NCI-H1694 (cell line): Measurements from ENCODE around the gene ARIH2.
"Not testable (repeated sequence)": the region's sequence is repeated elsewhere in the genome, so short reads cannot be mapped to it uniquely, and the experiment has no call there.

Source experiments
- DNase-seq: peaks from one replicate; lab custom pipeline; 2025; lab: John Stamatoyannopoulos, UW

Gene ARIH2

GRCh38 chr3:49004352-49005302 is 86.0 kb downstream of the ARIH2 start:
- no peak for DNase-seq

DNA sequence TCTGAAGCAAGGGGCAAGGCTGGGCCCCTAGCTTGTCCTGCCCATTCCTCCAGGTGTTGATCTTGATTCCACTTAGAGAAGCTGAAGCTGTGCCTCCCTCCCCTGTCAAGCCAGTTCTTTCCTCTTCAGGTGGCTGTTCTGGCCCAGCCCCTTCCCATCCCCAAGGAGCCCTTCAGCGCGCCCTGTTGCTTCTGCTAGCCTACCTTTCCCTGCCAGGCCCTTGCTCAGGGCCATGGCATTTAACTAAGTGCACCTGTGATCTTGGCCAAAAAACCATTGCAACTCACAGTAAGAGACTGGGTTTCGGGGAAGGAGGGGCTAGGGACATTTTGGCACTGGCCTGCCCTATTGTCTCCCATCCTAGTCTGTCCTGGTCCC is 86.7 kb downstream of the ARIH2 start:
- DNase-seq: no peak

- no peak for DNase-seq
Measured at GRCh38 chr3:49005998-49006397, 87.4 kb downstream of the ARIH2 start.

GRCh38 chr3:49006408-49007067 is 87.9 kb downstream of the ARIH2 start:
- no peak for DNase-seq

GRCh38 chr3:49007068-49007770 is 88.6 kb downstream of the ARIH2 start, which contains the start of gene WDR6:
TSS of gene WDR6 (plus strand) at chr3:49007391. CDS start at chr3:49007432, 41 bp downstream.
- DNase-seq: peak; percentile 74

- no peak for DNase-seq
Measured at GRCh38 chr3:49007771-49008528, 89.3 kb downstream of the ARIH2 start.

DNA sequence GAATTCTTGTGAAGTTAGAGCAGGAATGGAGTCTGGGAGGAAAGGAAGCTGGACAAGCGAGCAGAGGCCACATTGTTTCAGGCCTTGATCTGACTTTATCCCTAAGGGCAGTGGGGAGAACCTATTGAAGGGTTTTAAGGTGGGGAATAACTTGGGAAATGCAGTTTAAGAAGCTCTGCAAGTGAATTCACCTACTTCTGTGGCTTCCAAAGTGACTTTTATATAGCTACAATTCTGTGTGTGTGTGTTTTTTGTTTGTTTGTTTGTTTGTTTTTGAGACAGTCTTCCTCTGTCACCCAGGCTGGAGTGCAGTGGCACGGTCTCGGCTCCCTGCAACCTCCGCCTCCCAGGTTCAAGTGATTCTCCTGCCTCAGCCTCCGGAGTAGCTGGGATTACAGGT is 90.0 kb downstream of the ARIH2 start:
- DNase-seq: not testable (repeated sequence)

GRCh38 chr3:49009396-49009795 is 90.8 kb downstream of the ARIH2 start:
- no peak for DNase-seq

GRCh38 chr3:49012441-49013017 is 93.9 kb downstream of the ARIH2 start:
- DNase-seq: no peak

GRCh38 chr3:49013113-49013737 is 94.6 kb downstream of the ARIH2 start:
- no peak for DNase-seq

DNA sequence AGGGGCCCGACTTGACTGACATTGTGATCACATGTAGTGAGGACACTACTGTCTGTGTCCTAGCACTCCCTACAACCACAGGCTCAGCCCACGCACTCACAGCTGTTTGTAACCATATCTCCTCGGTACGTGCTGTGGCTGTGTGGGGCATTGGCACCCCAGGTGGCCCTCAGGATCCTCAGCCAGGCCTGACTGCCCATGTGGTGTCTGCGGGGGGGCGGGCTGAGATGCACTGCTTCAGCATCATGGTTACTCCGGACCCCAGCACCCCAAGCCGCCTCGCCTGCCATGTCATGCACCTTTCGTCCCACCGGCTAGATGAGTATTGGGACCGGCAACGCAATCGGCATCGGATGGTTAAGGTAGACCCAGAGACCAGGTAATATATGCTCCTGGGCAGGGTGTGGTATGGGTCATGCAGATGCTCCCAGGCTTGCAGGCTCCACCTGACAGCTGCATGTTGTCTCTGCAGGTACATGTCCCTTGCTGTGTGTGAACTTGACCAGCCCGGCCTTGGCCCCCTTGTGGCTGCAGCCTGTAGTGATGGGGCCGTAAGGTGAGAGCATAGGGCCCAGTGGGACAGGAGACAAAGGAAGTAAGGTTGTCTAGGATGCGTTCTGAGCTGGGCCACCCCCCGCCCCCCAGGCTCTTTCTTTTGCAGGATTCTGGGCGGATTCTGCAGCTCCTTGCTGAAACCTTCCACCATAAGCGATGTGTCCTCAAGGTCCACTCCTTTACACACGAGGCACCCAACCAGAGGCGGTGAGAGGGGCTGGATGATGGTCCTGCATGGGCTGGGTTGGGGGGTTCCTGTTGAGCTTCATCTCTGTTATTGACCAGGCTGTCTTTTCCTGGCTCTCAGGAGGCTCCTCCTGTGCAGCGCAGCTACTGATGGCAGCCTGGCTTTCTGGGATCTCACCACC is 95.4 kb downstream of the ARIH2 start:
- DNase-seq: no peak

DNA sequence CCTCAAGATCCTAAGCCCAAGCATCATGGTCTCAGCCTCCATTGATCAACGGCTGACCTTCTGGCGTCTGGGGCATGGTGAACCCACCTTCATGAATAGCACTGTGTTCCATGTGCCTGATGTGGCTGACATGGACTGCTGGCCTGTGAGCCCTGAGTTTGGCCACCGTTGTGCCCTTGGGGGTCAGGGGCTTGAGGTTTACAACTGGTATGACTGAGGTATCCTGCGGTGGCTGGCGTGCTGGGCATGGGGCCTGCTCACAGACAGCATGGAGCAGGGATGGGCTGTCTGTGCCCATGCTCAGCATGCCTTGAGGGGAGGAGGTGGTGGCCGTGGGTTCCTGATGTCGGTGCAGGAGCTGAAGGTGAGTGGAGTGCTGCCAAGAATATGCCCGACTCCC is 96.4 kb downstream of the ARIH2 start:
- DNase-seq: no peak

DNA sequence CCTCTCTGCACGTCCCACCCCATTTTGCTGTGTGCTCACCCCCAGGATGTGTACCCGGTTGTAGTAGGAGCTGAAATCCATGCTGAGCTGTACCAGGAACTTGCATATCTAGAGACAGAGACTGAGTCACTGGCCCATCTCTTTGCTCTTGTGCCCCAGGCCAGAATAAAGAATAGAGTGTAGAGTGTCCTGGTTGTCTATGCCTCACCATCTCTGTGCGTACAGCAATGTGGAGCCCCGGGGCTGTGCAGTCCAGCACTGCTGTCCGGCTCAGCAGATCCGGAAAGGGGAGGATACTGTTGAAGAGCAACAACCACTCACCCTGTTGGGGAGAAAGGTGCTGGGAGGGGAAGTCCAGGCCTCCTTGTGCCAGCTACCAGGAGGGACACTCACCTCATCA is 97.1 kb downstream of the ARIH2 start:
- no peak for DNase-seq

DNA sequence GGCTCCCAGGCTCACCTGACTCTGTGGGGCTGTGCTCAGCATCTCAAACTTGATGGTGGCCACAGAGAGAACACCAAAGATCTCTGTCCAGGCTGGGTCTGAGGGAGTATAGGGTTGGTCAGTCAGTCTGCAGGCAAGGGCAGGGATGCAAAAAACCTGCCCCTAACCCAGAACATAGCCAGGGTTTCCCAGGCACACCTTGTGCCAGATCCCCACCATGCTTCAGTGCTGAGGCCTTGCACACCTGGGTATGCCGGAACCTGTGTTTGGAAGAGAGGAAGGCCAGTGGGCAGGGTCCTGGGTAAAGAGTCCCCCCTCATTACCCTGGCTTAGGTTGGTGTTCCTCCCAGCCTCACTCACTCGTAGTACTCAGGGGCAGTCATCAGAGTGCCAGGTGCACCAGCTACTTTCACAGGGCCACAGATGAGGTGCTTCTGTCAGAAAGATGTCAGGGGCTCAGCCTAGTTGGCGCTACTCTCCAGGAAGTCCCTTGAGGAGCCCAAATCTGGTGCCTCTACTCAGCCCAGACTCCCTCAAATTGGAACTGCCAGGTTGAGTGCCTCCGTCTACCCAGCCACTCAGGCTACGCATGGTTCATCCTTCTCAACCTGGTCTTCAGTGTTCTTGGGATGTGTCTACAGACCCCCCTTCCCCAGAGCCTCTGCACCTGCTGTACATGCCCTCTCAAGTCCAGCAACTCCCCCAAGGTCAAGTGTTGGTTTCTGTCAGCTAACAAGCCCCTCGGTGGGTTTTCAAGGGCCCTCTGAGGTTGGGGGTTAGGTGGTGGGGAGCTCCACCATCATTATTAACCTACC is 98.0 kb downstream of the ARIH2 start:
- no peak for DNase-seq

GRCh38 chr3:49017229-49017970 is 98.8 kb downstream of the ARIH2 start:
- DNase-seq: no peak

GRCh38 chr3:49017971-49018706 is 99.5 kb downstream of the ARIH2 start, which contains the start of gene DALRD3:
TSS of gene DALRD3 (minus strand) at chr3:49018580. CDS start at chr3:49018564, 16 bp downstream.
- no peak for DNase-seq

- DNase-seq: no peak
Measured at GRCh38 chr3:49018707-49019006, 100.0 kb downstream of the ARIH2 start.

DNA sequence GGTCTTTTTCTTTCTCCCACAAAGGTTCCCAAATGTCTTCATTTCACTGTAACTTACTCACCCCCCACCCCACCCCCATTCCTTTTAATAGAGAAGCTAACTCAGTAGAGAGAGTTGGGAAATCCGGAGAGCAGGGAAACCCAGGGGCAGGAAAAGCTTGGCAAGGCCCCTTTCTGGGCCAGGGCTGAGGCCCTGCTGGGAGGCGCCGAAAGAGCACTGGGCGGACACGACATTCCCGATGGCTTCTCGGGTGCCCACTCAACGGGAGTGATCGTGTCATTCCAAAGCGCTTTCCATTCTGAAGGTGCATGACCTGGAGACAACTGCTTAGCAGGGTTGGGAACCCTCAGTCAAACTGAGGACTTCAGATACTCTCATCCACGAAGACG is 101.3 kb downstream of the ARIH2 start:
- DNase-seq: no peak
